SK-N-SH treated with all-trans-retinoic acid at 6 μM for 48 hours (cell line): ENCODE results near the gene SUMO3.

Experiments
- ATAC-seq: fragments of 200-7000 bp; cut with Tn5 transposase; 3 replicates; pipeline ENCODE4 v1.9.1; 2020; ENCODE audit warnings: mild to moderate bottlenecking, moderate library complexity
- ARNTL ChIP-seq: fragments of 450-650 bp; formaldehyde crosslinking; IDR thresholded peaks from 2 replicates; pipeline ENCODE4 v1.5.0; 2020; ENCODE audit warnings: low read depth, mild to moderate bottlenecking, moderate library complexity, borderline replicate concordance
- BACH2 ChIP-seq: fragments of 250-450 bp; sonication (Bioruptor Pico); IDR thresholded peaks from 2 replicates; pipeline ENCODE4 v1.9.0; 2021; ENCODE audit warnings: mild to moderate bottlenecking, borderline replicate concordance
- CREB5 ChIP-seq: fragments of 250-450 bp; sonication (Bioruptor Pico); IDR thresholded peaks from 2 replicates; pipeline ENCODE4 v1.5.1; 2020; ENCODE audit warnings: low read depth, mild to moderate bottlenecking, moderate library complexity
- CSDC2 ChIP-seq: fragments of 250-450 bp; sonication (Bioruptor Pico); IDR thresholded peaks from 2 replicates; pipeline ENCODE4 v1.5.0; 2020; ENCODE audit warnings: mild to moderate bottlenecking, moderate library complexity
- ESRRG ChIP-seq: fragments of 250-450 bp; sonication (Bioruptor Pico); IDR thresholded peaks from 2 replicates; pipeline ENCODE4 v1.6.1; 2021; ENCODE audit warnings: mild to moderate bottlenecking
- GLIS3 ChIP-seq: fragments of 250-450 bp; sonication (Bioruptor Pico); IDR thresholded peaks from 2 replicates; pipeline ENCODE4 v1.5.0; 2020; ENCODE audit warnings: mild to moderate bottlenecking, moderate library complexity
- ISL1 ChIP-seq: fragments of 250-450 bp; sonication (Bioruptor Pico); IDR thresholded peaks from 2 replicates; pipeline ENCODE4 v2.1.2; 2022; ENCODE audit warnings: mild to moderate bottlenecking, moderate library complexity
- OSR1 ChIP-seq: fragments of 250-450 bp; sonication (Bioruptor Pico); IDR thresholded peaks from 2 replicates; pipeline ENCODE4 v1.8.0; 2022; ENCODE audit warnings: moderate library complexity, mild to moderate bottlenecking, inconsistent platforms
- PPARA ChIP-seq: fragments of 250-450 bp; sonication (Bioruptor Pico); IDR thresholded peaks from 2 replicates; pipeline ENCODE4 v1.5.0; 2020; ENCODE audit warnings: mild to moderate bottlenecking, borderline replicate concordance
- RARB ChIP-seq: fragments of 250-450 bp; sonication (Bioruptor Pico); IDR thresholded peaks from 2 replicates; pipeline ENCODE4 v1.8.0; 2021; ENCODE audit warnings: mild to moderate bottlenecking, moderate library complexity
- SNAI2 ChIP-seq: fragments of 250-450 bp; sonication (Bioruptor Pico); IDR thresholded peaks from 2 replicates; pipeline ENCODE4 v1.5.0; 2020; ENCODE audit warnings: mild to moderate bottlenecking, moderate library complexity
- TOX ChIP-seq: fragments of 250-450 bp; sonication (Bioruptor Pico); IDR thresholded peaks from 2 replicates; pipeline ENCODE4 v1.8.0; 2021; ENCODE audit warnings: mild to moderate bottlenecking, moderate library complexity, borderline replicate concordance
- TSHZ2 ChIP-seq: fragments of 250-450 bp; sonication (Bioruptor Pico); IDR thresholded peaks from 2 replicates; pipeline ENCODE4 v1.5.0; 2020; ENCODE audit warnings: mild to moderate bottlenecking, moderate library complexity
- ZC3H10 ChIP-seq: fragments of 250-450 bp; sonication (Bioruptor Pico); IDR thresholded peaks from 2 replicates; pipeline ENCODE4 v1.5.1; 2021; ENCODE audit warnings: mild to moderate bottlenecking, moderate library complexity
- ZFP3 ChIP-seq: fragments of 250-450 bp; sonication (Bioruptor Pico); IDR thresholded peaks from 2 replicates; pipeline ENCODE4 v1.5.0; 2020; ENCODE audit warnings: mild to moderate bottlenecking, moderate library complexity
- ZFP30 ChIP-seq: fragments of 450-650 bp; formaldehyde crosslinking; IDR thresholded peaks from 2 replicates; pipeline ENCODE4 v1.5.0; 2022; ENCODE audit warnings: mild to moderate bottlenecking, moderate library complexity
- ZNF565 ChIP-seq: fragments of 450-650 bp; formaldehyde crosslinking; conservative IDR thresholded peaks from 2 replicates; pipeline ENCODE4 v1.5.0; 2020; ENCODE audit warnings: low read depth, mild to moderate bottlenecking, moderate library complexity
- ZNF70 ChIP-seq: fragments of 450-650 bp; formaldehyde crosslinking; IDR thresholded peaks from 2 replicates; pipeline ENCODE4 v1.5.0; 2020; ENCODE audit warnings: mild to moderate bottlenecking, moderate library complexity
- ZNF8 ChIP-seq: fragments of 450-650 bp; formaldehyde crosslinking; IDR thresholded peaks from 2 replicates; pipeline ENCODE4 v1.5.0; 2020; ENCODE audit warnings: mild to moderate bottlenecking, moderate library complexity
- TF ChIP-seq, protein P1 (sequence below): fragments of 250-450 bp; sonication (Bioruptor Pico); IDR thresholded peaks from 2 replicates; pipeline ENCODE4 v1.5.1; 2021; ENCODE audit warnings: mild to moderate bottlenecking, moderate library complexity
- TF ChIP-seq, protein P2 (sequence below): fragments of 250-450 bp; sonication (Bioruptor Pico); IDR thresholded peaks from 2 replicates; pipeline ENCODE4 v1.8.0; 2020; ENCODE audit warnings: mild to moderate bottlenecking, moderate library complexity, borderline replicate concordance
- TF ChIP-seq, protein P3 (sequence below): fragments of 250-450 bp; sonication (Bioruptor Pico); IDR thresholded peaks from 2 replicates; pipeline ENCODE4 v1.8.0; 2021; ENCODE audit warnings: low read depth, mild to moderate bottlenecking, moderate library complexity, borderline replicate concordance

The SUMO3 gene

DNA sequence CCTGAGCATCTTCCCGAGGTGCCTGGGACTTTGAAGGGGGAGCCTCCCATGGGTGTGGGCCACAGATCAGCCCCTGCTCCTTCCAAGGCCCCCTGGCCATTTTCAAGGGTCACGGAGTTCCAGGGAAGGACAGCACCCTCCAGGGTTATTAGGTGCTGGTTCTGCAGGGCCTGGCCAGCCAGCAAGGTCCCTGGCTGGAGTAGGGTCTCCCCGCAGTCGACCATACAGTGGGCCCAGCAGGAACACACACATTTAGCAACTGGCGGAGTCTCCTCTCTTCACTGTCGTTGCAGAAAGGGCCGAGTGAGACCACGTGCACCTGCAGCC, 17.7 kb upstream of the SUMO3 start:
- no peak for TF ChIP-seq ZNF70
- no peak for TF ChIP-seq ZNF565 (CRISPR knock-in tag)
- TF ChIP-seq SNAI2 (CRISPR knock-in tag): no peak
- no peak for TF ChIP-seq TOX (CRISPR knock-in tag)
- TF ChIP-seq OSR1 (CRISPR knock-in tag): no peak
- no peak for TF ChIP-seq ISL1
- TF ChIP-seq GLIS3 (CRISPR knock-in tag): no peak
- TF ChIP-seq RARB (CRISPR knock-in tag): no peak
- TF ChIP-seq, protein P1, sequence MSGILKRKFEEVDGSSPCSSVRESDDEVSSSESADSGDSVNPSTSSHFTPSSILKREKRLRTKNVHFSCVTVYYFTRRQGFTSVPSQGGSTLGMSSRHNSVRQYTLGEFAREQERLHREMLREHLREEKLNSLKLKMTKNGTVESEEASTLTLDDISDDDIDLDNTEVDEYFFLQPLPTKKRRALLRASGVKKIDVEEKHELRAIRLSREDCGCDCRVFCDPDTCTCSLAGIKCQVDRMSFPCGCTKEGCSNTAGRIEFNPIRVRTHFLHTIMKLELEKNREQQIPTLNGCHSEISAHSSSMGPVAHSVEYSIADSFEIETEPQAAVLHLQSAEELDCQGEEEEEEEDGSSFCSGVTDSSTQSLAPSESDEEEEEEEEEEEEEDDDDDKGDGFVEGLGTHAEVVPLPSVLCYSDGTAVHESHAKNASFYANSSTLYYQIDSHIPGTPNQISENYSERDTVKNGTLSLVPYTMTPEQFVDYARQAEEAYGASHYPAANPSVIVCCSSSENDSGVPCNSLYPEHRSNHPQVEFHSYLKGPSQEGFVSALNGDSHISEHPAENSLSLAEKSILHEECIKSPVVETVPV (CRISPR knock-in tag): no peak
- TF ChIP-seq, protein P2, sequence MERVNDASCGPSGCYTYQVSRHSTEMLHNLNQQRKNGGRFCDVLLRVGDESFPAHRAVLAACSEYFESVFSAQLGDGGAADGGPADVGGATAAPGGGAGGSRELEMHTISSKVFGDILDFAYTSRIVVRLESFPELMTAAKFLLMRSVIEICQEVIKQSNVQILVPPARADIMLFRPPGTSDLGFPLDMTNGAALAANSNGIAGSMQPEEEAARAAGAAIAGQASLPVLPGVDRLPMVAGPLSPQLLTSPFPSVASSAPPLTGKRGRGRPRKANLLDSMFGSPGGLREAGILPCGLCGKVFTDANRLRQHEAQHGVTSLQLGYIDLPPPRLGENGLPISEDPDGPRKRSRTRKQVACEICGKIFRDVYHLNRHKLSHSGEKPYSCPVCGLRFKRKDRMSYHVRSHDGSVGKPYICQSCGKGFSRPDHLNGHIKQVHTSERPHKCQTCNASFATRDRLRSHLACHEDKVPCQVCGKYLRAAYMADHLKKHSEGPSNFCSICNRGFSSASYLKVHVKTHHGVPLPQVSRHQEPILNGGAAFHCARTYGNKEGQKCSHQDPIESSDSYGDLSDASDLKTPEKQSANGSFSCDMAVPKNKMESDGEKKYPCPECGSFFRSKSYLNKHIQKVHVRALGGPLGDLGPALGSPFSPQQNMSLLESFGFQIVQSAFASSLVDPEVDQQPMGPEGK (CRISPR knock-in tag): no peak
- TF ChIP-seq CSDC2 (CRISPR knock-in tag): no peak
- ATAC-seq: no peak

DNA sequence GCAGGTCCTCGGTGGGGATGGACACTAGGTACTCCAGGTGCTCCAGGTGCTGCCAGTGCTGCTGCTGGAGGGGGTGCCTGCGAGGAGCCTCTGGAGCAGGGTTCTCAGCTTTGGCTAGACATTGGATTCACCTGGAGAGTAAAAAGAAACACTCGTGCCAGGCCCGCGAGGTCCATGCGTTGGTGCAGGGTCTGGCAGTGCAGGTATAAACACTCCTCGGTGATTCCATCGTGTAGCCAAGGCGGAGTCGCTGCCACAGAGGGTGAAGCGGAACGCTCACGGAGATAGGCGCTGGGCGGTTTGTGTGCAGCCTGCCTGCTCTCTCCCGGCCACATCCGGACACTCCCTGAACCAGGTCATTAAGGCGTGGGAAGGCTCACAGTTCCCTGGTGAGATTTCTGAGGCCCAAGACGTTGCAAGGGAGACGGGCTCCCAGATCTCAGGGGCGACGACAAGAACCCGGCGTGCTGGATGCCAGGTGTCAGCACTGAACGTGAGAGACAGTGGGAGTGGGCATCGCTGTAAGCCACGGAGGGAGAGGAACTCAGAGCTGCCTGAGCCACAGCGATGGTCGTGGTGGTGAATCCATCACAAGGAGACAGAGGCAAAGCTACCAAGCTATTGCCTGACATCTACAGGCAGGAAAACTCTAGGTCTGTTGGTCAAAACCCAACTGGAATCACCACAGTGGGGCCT, 17.2 kb upstream of the SUMO3 start:
- TF ChIP-seq TOX (CRISPR knock-in tag) (no peak), ZNF565 (CRISPR knock-in tag) (no peak), ZNF8 (CRISPR knock-in tag) (no peak), ZC3H10 (CRISPR knock-in tag) (no peak), TSHZ2 (CRISPR knock-in tag) (no peak), ZFP30 (no peak), BACH2 (CRISPR knock-in tag) (no peak), ZNF70 (no peak), ARNTL (CRISPR knock-in tag) (no peak), OSR1 (CRISPR knock-in tag) (no peak)
- TF ChIP-seq, protein P2 (CRISPR knock-in tag): no peak
- TF ChIP-seq, all 23 proteins: peak for 0
- ATAC-seq: no peak

- TF ChIP-seq ZNF565 (CRISPR knock-in tag) (no peak), PPARA (CRISPR knock-in tag) (no peak), ESRRG (no peak), ZNF70 (no peak), CREB5 (CRISPR knock-in tag) (no peak), BACH2 (CRISPR knock-in tag) (no peak), ZFP3 (no peak), GLIS3 (CRISPR knock-in tag) (no peak), ZNF8 (CRISPR knock-in tag) (no peak)
- TF ChIP-seq, protein P3, sequence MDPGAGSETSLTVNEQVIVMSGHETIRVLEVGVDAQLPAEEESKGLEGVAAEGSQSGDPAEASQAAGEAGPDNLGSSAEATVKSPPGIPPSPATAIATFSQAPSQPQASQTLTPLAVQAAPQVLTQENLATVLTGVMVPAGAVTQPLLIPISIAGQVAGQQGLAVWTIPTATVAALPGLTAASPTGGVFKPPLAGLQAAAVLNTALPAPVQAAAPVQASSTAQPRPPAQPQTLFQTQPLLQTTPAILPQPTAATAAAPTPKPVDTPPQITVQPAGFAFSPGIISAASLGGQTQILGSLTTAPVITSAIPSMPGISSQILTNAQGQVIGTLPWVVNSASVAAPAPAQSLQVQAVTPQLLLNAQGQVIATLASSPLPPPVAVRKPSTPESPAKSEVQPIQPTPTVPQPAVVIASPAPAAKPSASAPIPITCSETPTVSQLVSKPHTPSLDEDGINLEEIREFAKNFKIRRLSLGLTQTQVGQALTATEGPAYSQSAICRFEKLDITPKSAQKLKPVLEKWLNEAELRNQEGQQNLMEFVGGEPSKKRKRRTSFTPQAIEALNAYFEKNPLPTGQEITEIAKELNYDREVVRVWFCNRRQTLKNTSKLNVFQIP (CRISPR knock-in tag): no peak
- TF ChIP-seq, protein P1 (CRISPR knock-in tag): no peak
- no peak for ATAC-seq
These were observed 16.5 kb upstream of the SUMO3 start for GRCh38 chr21:44834231-44834950.
